ENCODE measurements around the gene IRF7. TPM values are rescaled to one million over a fixed set of nuclear protein-coding genes. Genes with fewer than 3 reads are reported as not detected.

Gene IRF7
- total and polyA plus RNA-seq, 2 experiments from 2014 or later: 5.1 to 11.8 TPM

DNA sequence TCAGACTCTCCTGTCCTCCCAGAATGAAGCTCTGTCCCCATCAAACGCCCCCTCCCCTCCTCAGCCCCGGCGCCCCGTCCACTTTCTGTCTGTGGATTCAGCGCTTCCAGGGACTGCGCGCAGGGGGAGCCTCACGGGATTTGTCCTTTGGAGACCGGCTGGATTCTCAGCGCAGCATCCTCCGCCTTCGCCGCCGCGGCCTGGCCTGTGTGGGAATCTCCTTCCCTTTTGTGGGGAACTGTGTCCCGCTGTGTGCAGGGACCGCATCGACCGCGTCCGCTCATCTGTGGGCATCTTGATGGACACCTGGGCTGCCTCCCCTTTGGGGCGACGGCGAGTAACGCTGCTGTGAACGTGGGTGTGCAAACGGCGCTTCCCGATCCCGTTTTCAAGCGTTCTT is 12.3 kb upstream of the IRF7 start:
- 91% methylated on average over 16 to 31 of the region's 31 CpGs for whole genome bisulfite sequencing, 2 experiments (ENCODE audit: low coverage in 1 of 2, low lambda C conversion rate in 2 of 2, missing lambda C conversion rate in 2 of 2)
- TF ChIP-seq EZH2 (IDR thresholded peaks at IDR 0.05; ENCODE audit: insufficient read depth, poor library complexity, severe bottlenecking): no peak
- no peak for TF ChIP-seq EZH2phosphoT487 (IDR thresholded peaks at IDR 0.05; ENCODE audit: insufficient read depth, low read depth)
- Histone ChIP-seq H3K27me3 (replicated peaks; ENCODE audit: insufficient read depth) (no peaks in the 10 kb centered on the region), H3K4me1 (ENCODE audit: insufficient read depth) (peaks cover 5% of the 10 kb centered on the region), H3K9ac (no peak overlapping the region), H3K4me2 (ENCODE audit: unreplicated experiment) (peak overlapping the region; percentile 16), H3K9me3 (ENCODE audit: low read depth) (no peaks in the 10 kb centered on the region), H3K36me3 (ENCODE audit: low read depth) (no peaks in the 10 kb centered on the region), H3F3A (ENCODE audit: insufficient read depth) (peaks cover 10% of the 10 kb centered on the region), H2AFZ (no peak overlapping the region), H3K4me3 (no peak overlapping the region), H4K20me1 (ENCODE audit: insufficient read depth) (no peaks in the 10 kb centered on the region), H3K27ac (no peak overlapping the region), H3K9me2 (ENCODE audit: insufficient read depth) (no peaks in the 10 kb centered on the region), H3K79me2 (ENCODE audit: insufficient read depth) (no peaks in the 10 kb centered on the region)
- DNase-seq: no peak
- in situ Hi-C loops (cut with MboI): no loop called here

- no peak for TF ChIP-seq EZH2phosphoT487 (IDR thresholded peaks at IDR 0.05; ENCODE audit: insufficient read depth, low read depth)
- TF ChIP-seq EZH2 (IDR thresholded peaks at IDR 0.05; ENCODE audit: insufficient read depth, poor library complexity, severe bottlenecking): no peak
- Histone ChIP-seq H3K9ac (no peak overlapping the region), H3K4me2 (ENCODE audit: unreplicated experiment) (no peak overlapping the region), H2AFZ (no peak overlapping the region), H3F3A (ENCODE audit: insufficient read depth) (peaks cover 10% of the 10 kb centered on the region), H3K79me2 (ENCODE audit: insufficient read depth) (no peaks in the 10 kb centered on the region), H3K9me2 (ENCODE audit: insufficient read depth) (no peaks in the 10 kb centered on the region), H3K4me1 (ENCODE audit: insufficient read depth) (peaks cover 5% of the 10 kb centered on the region), H3K9me3 (ENCODE audit: low read depth) (no peaks in the 10 kb centered on the region), H3K27ac (no peak overlapping the region), H3K4me3 (no peak overlapping the region), H3K27me3 (replicated peaks; ENCODE audit: insufficient read depth) (no peaks in the 10 kb centered on the region), H3K36me3 (ENCODE audit: low read depth) (no peaks in the 10 kb centered on the region), H4K20me1 (ENCODE audit: insufficient read depth) (no peaks in the 10 kb centered on the region)
- 21 to 100% methylated on average over 2 to 22 of the region's 28 CpGs for WGBS, 2 experiments (ENCODE audit: low coverage in 1 of 2, low lambda C conversion rate in 2 of 2, missing lambda C conversion rate in 2 of 2)
- no peak for DNase-seq
- in situ Hi-C loops (cut with MboI): no loop called here
Observed at GRCh38 chr11:627308-627576, 11.5 kb upstream of the IRF7 start.

- in situ Hi-C loops (cut with MboI): no loop called here
- no peaks in the 10 kb centered on the region for H3K9me3 ChIP-seq (ENCODE audit: low read depth)
- H2AFZ ChIP-seq: no peak within 1 kb of the TSS
- H3K4me3 ChIP-seq: no peak within 1 kb of the TSS
- H3K4me1 ChIP-seq (ENCODE audit: insufficient read depth): peaks cover 5% of the 10 kb centered on the region
- no peaks in the 10 kb centered on the region for H3K9me2 ChIP-seq (ENCODE audit: insufficient read depth)
- H3K79me2 ChIP-seq (ENCODE audit: insufficient read depth): no peaks in the 10 kb centered on the region
- H3K9ac ChIP-seq: no peak within 1 kb of the TSS
- TF ChIP-seq EZH2phosphoT487 (IDR thresholded peaks at IDR 0.05; ENCODE audit: insufficient read depth, low read depth): no peak
- no peak within 1 kb of the TSS for H3K4me2 ChIP-seq (ENCODE audit: unreplicated experiment)
- no peaks in the 10 kb centered on the region for H3K27me3 ChIP-seq (replicated peaks; ENCODE audit: insufficient read depth)
- DNase-seq: no peak
- H3K27ac ChIP-seq: no peak within 1 kb of the TSS
- no peaks in the 10 kb centered on the region for H3K36me3 ChIP-seq (ENCODE audit: low read depth)
- peaks cover 10% of the 10 kb centered on the region for H3F3A ChIP-seq (ENCODE audit: insufficient read depth)
- no peaks in the 10 kb centered on the region for H4K20me1 ChIP-seq (ENCODE audit: insufficient read depth)
- WGBS, 2 experiments (ENCODE audit: low coverage in 1 of 2, low lambda C conversion rate in 2 of 2, missing lambda C conversion rate in 2 of 2): 17 to 25% methylated on average over 21 to 53 of the region's 72 CpGs
Observed at GRCh38 chr11:626475-627307, 10.9 kb upstream of the IRF7 start, which contains the start of gene SCT. Gene SCT, minus strand, starts transcription at chr11:627181. Its CDS starts 38 bp downstream, at chr11:627143.

GRCh38 chr11:625636-626268 is 10.0 kb upstream of the IRF7 start:
- no peaks in the 10 kb centered on the region for H3K79me2 ChIP-seq (ENCODE audit: insufficient read depth)
- H3K4me1 ChIP-seq (ENCODE audit: insufficient read depth): peaks cover 5% of the 10 kb centered on the region
- H3K9ac ChIP-seq: no peak overlapping the region
- 51 to 57% methylated on average over 14 to 22 of the region's 22 CpGs for WGBS, 2 experiments (ENCODE audit: low coverage in 1 of 2, low lambda C conversion rate in 2 of 2, missing lambda C conversion rate in 2 of 2)
- no peaks in the 10 kb centered on the region for H3K36me3 ChIP-seq (ENCODE audit: low read depth)
- H2AFZ ChIP-seq: no peak overlapping the region
- no peak overlapping the region for H3K27ac ChIP-seq
- H3K27me3 ChIP-seq (replicated peaks; ENCODE audit: insufficient read depth): no peaks in the 10 kb centered on the region
- in situ Hi-C loops (cut with MboI): no loop called here
- peaks cover 10% of the 10 kb centered on the region for H3F3A ChIP-seq (ENCODE audit: insufficient read depth)
- H3K4me2 ChIP-seq (ENCODE audit: unreplicated experiment): no peak overlapping the region
- H3K4me3 ChIP-seq: no peak overlapping the region
- no peak for DNase-seq
- H3K9me3 ChIP-seq (ENCODE audit: low read depth): no peaks in the 10 kb centered on the region
- no peaks in the 10 kb centered on the region for H3K9me2 ChIP-seq (ENCODE audit: insufficient read depth)
- TF ChIP-seq EZH2 (IDR thresholded peaks at IDR 0.05; ENCODE audit: insufficient read depth, poor library complexity, severe bottlenecking) (no peak), EZH2phosphoT487 (IDR thresholded peaks at IDR 0.05; ENCODE audit: insufficient read depth, low read depth) (no peak)
- no peaks in the 10 kb centered on the region for H4K20me1 ChIP-seq (ENCODE audit: insufficient read depth)

Measured in GM23248 (cell line).